Ovary (tissue), 9 donors: ENCODE measurements around the gene S100A16. TPM values are rescaled to one million over a fixed set of nuclear protein-coding genes. Genes with fewer than 3 reads are reported as not detected.
"Not testable (repeated sequence)": the region's sequence is repeated elsewhere in the genome, so short reads cannot be mapped to it uniquely, and the experiment has no call there.

Experiments used
- DNase-seq, 5 donors: peaks; one replicate each; pipeline ENCODE4 v3.0.0-alpha.2; 2019 to 2020
- H3K27ac ChIP-seq, 2 donors: fragments of 200-600 bp; one replicate each; pipeline versions ENCODE4 v1.5.1 to v1.8.0; 2019 to 2022
- H3K27me3 ChIP-seq: fragments of 200-600 bp; one replicate; pipeline ENCODE4 v1.8.0; 2022
- H3K36me3 ChIP-seq: fragments of 200-600 bp; sonication (generic); one replicate; pipeline ENCODE4 v1.5.1; 2019
- H3K4me1 ChIP-seq: one replicate; pipeline ENCODE4 v1.8.1; 2013; ENCODE audit warnings: mild to moderate bottlenecking, moderate library complexity; ENCODE audit not compliant: insufficient read depth
- H3K4me3 ChIP-seq: fragments of 200-600 bp; sonication (generic); one replicate; pipeline ENCODE4 v1.5.1; 2017
- H3K9me3 ChIP-seq, 2 donors: fragments of 200-600 bp in 1 of 2; sonication (generic) in 1 of 2; one replicate each; pipeline versions ENCODE4 v1.5.1 to v1.8.1; 2013 to 2019; ENCODE audit warnings: mild to moderate bottlenecking in 1 of 2, moderate library complexity in 1 of 2
- EP300 ChIP-seq: sonication (generic); formaldehyde crosslinking; IDR thresholded peaks from one replicate; pipeline ENCODE4 v1.6.1; 2017; ENCODE audit warnings: antibody characterized with exemption
- POLR2A ChIP-seq: fragments of 450-650 bp; IDR thresholded peaks from one replicate; pipeline ENCODE4 v1.6.1; 2017; ENCODE audit warnings: antibody characterized with exemption, mild to moderate bottlenecking, moderate library complexity
- WGBS, 3 donors: extraction: QIAGEN DNeasy Blood & Tissue Kit in 1 of 3; methylation state at CpG; one replicate each; pipeline versions ENCODE4 v1.1.5 to v1.1.7; 2013 to 2017; 5-methylcytosine and 5-hydroxymethylcytosine counted together
- intact Hi-C, 4 donors: fragments of 100-400 bp; cut with DNase I; formaldehyde crosslinking; loops; one replicate each; pipeline versions ENCODE4 v1.11.0 to v1.15.1; 2022 to 2023
- polyA plus RNA-seq, 2 donors: library from polyadenylated mRNA; stranded (reverse); fragments of 200-250 nt in 1 of 2; fragments of 350-450 nt in 1 of 2; fragmentation: Illumina TruSeq in 1 of 2; extraction: RNeasy Lipid Tissue Mini Kit (QIAGEN cat#74804) in 1 of 2; gene quantifications; one replicate each; pipeline ENCODE4 v1.2.3, GENCODE V29; 2013 to 2014
- total RNA-seq, 7 donors: library from RNA; depleted of rRNA in 2 of 7; stranded (reverse); fragments of >200 nt in 2 of 7; fragmentation: NEBNext Ultra II Directional in 3 of 7; extraction: Animal tissue kit (Norgen Biotek cat#: 25700) in 3 of 7; gene quantifications; one replicate each; pipeline versions ENCODE4 v1.1.0 to v1.2.4, GENCODE V29; 2016 to 2023
- TF ChIP-seq, protein P1 (sequence below), 3 donors: fragments of 450-650 bp in 2 of 3; fragments of 200-600 bp in 1 of 3; IDR thresholded peaks; one replicate each; pipeline versions ENCODE4 v1.5.1 to v1.8.0; 2016 to 2022; ENCODE audit warnings: antibody characterized with exemption in 3 of 3, mild to moderate bottlenecking in 1 of 3
- donor health status: DM: no; HTN: no; CAD: no; lungs with moderate emphysema.
- donor health status: DM: no; HTN: no; CAD: no.
- donor health status: Bipolar disorder and iron deficiency.
- donor health status: DM: yes; HTN: yes; CAD: no.
- donor health status: DM: no; HTN: no; CAD: no.
- donor health status: DM: yes; HTN: yes; CAD: no.

The S100A16 gene
- total and polyA plus RNA-seq, 9 donors: 40.7 to 200 (median 81.0) TPM

DNA sequence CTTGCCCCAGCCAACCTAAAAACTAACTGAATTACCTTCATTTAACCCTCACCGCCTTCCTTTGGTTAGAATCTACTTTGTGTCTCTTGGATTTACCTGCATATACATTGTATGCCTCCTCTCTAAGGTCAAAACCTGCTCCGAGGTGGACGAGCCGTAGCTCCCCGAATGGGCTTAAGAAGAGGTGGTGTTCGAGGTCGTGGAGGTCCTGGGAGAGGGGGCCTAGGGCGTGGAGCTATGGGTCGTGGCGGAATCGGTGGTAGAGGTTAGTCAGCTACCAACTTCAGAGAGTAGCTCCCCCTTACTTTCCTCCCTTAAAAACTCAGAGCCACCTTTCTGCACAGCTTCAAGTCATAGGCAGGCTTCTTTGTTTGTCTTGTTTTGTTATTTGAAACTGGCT, 30.2 kb upstream of the S100A16 start:
- peaks cover 3% of the 10 kb centered on the region for H3K4me1 ChIP-seq
- 79 to 86% (median 81%) methylated on average over 11 of the region's 11 CpGs for WGBS, 3 donors
- no peak overlapping the region for H3K4me3 ChIP-seq
- intact Hi-C loops: no loop called here
- H3K9me3 ChIP-seq: no peaks in the 10 kb centered on the region
- DNase-seq: no peak
- no peak overlapping the region for H3K27ac ChIP-seq
- H3K27me3 ChIP-seq: no peaks in the 10 kb centered on the region
- TF ChIP-seq, protein P1, sequence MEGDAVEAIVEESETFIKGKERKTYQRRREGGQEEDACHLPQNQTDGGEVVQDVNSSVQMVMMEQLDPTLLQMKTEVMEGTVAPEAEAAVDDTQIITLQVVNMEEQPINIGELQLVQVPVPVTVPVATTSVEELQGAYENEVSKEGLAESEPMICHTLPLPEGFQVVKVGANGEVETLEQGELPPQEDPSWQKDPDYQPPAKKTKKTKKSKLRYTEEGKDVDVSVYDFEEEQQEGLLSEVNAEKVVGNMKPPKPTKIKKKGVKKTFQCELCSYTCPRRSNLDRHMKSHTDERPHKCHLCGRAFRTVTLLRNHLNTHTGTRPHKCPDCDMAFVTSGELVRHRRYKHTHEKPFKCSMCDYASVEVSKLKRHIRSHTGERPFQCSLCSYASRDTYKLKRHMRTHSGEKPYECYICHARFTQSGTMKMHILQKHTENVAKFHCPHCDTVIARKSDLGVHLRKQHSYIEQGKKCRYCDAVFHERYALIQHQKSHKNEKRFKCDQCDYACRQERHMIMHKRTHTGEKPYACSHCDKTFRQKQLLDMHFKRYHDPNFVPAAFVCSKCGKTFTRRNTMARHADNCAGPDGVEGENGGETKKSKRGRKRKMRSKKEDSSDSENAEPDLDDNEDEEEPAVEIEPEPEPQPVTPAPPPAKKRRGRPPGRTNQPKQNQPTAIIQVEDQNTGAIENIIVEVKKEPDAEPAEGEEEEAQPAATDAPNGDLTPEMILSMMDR (IDR thresholded peaks at IDR 0.05): no peak
- no peak for TF ChIP-seq EP300
- TF ChIP-seq POLR2A: no peak
- H3K36me3 ChIP-seq: no peaks in the 10 kb centered on the region

- 72 to 79% (median 78%) methylated on average over 11 of the region's 11 CpGs for WGBS, 3 donors
- intact Hi-C loops: no loop called here
- peaks cover 4% of the 10 kb centered on the region for H3K4me1 ChIP-seq
- no peak overlapping the region for H3K4me3 ChIP-seq
- no peak overlapping the region for H3K27ac ChIP-seq
- H3K27me3 ChIP-seq: no peaks in the 10 kb centered on the region
- no peaks in the 10 kb centered on the region for H3K36me3 ChIP-seq
- DNase-seq: no peak
- TF ChIP-seq EP300 (no peak), POLR2A (no peak)
- TF ChIP-seq, protein P1 (IDR thresholded peaks at IDR 0.05): no peak
- no peaks in the 10 kb centered on the region for H3K9me3 ChIP-seq
Observed at GRCh38 chr1:153642161-153642560, 29.2 kb upstream of the S100A16 start.

GRCh38 chr1:153640861-153641260, 27.9 kb upstream of the S100A16 start:
- Histone ChIP-seq H3K4me3 (no peak overlapping the region), H3K9me3 (no peaks in the 10 kb centered on the region), H3K4me1 (peaks cover 11% of the 10 kb centered on the region), H3K27ac (no peak overlapping the region), H3K27me3 (no peaks in the 10 kb centered on the region), H3K36me3 (no peaks in the 10 kb centered on the region)
- TF ChIP-seq, protein P1 (IDR thresholded peaks at IDR 0.05): no peak
- TF ChIP-seq POLR2A (no peak), EP300 (no peak)
- WGBS, 3 donors: 60 to 67% (median 61%) methylated on average over 6 of the region's 6 CpGs
- intact Hi-C loops: no loop called here
- DNase-seq: no peak

- H3K36me3 ChIP-seq, H3K4me3 ChIP-seq, H3K9me3 ChIP-seq, H3K27me3 ChIP-seq, intact Hi-C loops, H3K27ac ChIP-seq: not testable (repeated sequence)
- 93 to 97% (median 97%) methylated on average over 5 of the region's 5 CpGs for WGBS, 3 donors
- peak in 1 of 5 donors; percentile 14 for DNase-seq
- H3K4me1 ChIP-seq: peaks cover 13% of the 10 kb centered on the region
Observed at GRCh38 chr1:153640213-153640612, 27.3 kb upstream of the S100A16 start.

GRCh38 chr1:153639280-153639679, 26.3 kb upstream of the S100A16 start:
- no peaks in the 10 kb centered on the region for H3K36me3 ChIP-seq
- no peak overlapping the region for H3K4me3 ChIP-seq
- H3K9me3 ChIP-seq: no peaks in the 10 kb centered on the region
- peaks cover 11% of the 10 kb centered on the region for H3K4me1 ChIP-seq
- DNase-seq: peak in 1 of 5 donors; percentile 4
- WGBS, 3 donors: 80 to 85% (median 83%) methylated on average over 3 of the region's 3 CpGs
- TF ChIP-seq POLR2A (no peak), EP300 (no peak)
- TF ChIP-seq, protein P1 (IDR thresholded peaks at IDR 0.05): no peak
- no peak overlapping the region for H3K27ac ChIP-seq
- intact Hi-C loops: loop anchor here in 1 of 4 donors (10.0 kb wide), 1 partner anchor 124 kb away; no protein-coding TSS in a partner anchor
- no peaks in the 10 kb centered on the region for H3K27me3 ChIP-seq
